HL-60/S4 (cell line): Measurements from ENCODE around the gene USH1C.

Experiments
- in situ Hi-C: fragments of 300-500 bp; cut with MboI; formaldehyde crosslinking; loops from 2 replicates; pipeline ENCODE4 v1.14.3; 2022; ENCODE audit warnings: low sequenced_read_pairs

USH1C gene

GRCh38 chr11:17446482-17446881 is 97.7 kb downstream of the USH1C start:
- in situ Hi-C loops = no loop called here

GRCh38 chr11:17445240-17445795 is 98.9 kb downstream of the USH1C start:
- in situ Hi-C loops = no loop called here

- in situ Hi-C loops = no loop called here
Observed at GRCh38 chr11:17443926-17444690, 100.1 kb downstream of the USH1C start.
